Measurements from ENCODE around the gene HDAC8.

DNA sequence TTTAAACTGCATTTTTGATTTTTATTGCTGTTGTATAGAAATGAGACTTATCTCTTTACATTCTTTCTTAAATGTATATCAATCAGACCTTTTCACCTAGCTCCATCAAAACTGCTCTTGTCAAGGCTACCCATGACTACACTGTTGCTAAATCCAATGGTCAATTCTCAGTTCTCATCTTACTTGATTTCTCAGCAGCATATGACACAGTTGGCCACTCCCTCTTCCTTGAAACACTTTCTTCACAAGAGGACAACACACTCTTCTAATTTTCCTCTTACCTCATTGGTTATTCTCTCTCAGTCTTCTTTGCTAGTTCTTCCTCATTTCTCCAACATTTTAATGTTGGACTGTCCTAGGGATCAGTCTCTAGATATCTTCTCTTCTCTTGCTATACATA, 172.8 kb downstream of the HDAC8 start:
- TF ChIP-seq PHF8 (IDR thresholded peaks at IDR 0.05; ENCODE audit: borderline replicate concordance, low read depth) (no peak), POLR2A (IDR thresholded peaks at IDR 0.05; ENCODE audit: low read length) (no peak), HOXB5 (CRISPR knock-in tag; IDR thresholded peaks at IDR 0.05) (no peak)
- TF ChIP-seq, protein P1, sequence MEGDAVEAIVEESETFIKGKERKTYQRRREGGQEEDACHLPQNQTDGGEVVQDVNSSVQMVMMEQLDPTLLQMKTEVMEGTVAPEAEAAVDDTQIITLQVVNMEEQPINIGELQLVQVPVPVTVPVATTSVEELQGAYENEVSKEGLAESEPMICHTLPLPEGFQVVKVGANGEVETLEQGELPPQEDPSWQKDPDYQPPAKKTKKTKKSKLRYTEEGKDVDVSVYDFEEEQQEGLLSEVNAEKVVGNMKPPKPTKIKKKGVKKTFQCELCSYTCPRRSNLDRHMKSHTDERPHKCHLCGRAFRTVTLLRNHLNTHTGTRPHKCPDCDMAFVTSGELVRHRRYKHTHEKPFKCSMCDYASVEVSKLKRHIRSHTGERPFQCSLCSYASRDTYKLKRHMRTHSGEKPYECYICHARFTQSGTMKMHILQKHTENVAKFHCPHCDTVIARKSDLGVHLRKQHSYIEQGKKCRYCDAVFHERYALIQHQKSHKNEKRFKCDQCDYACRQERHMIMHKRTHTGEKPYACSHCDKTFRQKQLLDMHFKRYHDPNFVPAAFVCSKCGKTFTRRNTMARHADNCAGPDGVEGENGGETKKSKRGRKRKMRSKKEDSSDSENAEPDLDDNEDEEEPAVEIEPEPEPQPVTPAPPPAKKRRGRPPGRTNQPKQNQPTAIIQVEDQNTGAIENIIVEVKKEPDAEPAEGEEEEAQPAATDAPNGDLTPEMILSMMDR (IDR thresholded peaks at IDR 0.05): no peak

Data from A549 (cell line).